HepG2 (cell line): ENCODE measurements around the gene RPH3AL. TPM values are rescaled to one million over a fixed set of nuclear protein-coding genes. Genes with fewer than 3 reads are reported as not detected.

Source experiments
- ATAC-seq: fragments of 200-7000 bp; cut with Tn5 transposase; 3 replicates; pipeline ENCODE4 v1.9.1; 2020; ENCODE audit warnings: mild to moderate bottlenecking, moderate library complexity
- BruUV-seq: library from RNA; stranded (reverse); fragments of 400-500 nt; replicated peaks from 2 replicates; lab custom pipeline; 2021; lab: Mats Ljungman, UMichigan
- CTCF ChIA-PET: fragments of 300-600 bp; formaldehyde crosslinking; extraction: SDS; loops from one replicate; lab custom pipeline; 2021; ENCODE audit warnings: low total read pairs, inconsistent platforms, low intra/inter-chr PET ratio; lab: Yijun Ruan, JAX
- POLR2A ChIA-PET: fragments of 350-600 bp; sonication (Branson Sonifier 250); formaldehyde crosslinking; loops from one replicate; lab custom pipeline; 2020; ENCODE audit warnings: antibody characterized with exemption, inconsistent platforms; lab: Yijun Ruan, JAX
- DNase-seq: peaks from one replicate; pipeline ENCODE4 v3.0.0-alpha.2; 2015; ENCODE audit warnings: low spot score
- FAIRE-seq: peaks from 3 replicates; lab custom pipeline; 2011; peaks lifted over from hg19 to GRCh38; lab: Jason Lieb, UNC
- H2AFZ ChIP-seq: one replicate; pipeline ENCODE4 v1.6.1; 2011; ENCODE audit warnings: low read length, inconsistent platforms
- H3K27ac ChIP-seq: fragments of 300-600 bp; 3 replicates; pipeline ENCODE4 v1.8.0; 2011; ENCODE audit warnings: mixed run types, mild to moderate bottlenecking, mixed read lengths, low read length, inconsistent platforms; ENCODE audit not compliant: insufficient read depth; ENCODE audit errors: extremely low read length
- H3K27me3 ChIP-seq, 2 experiments: fragments of 200-600 bp in 1 of 2; 2 replicates in 1 of 2; 3 replicates in 1 of 2; pipeline versions ENCODE4 v1.6.0 to v1.8.0; 2011; ENCODE audit warnings: low read length in 2 of 2, mild to moderate bottlenecking in 2 of 2, moderate library complexity in 2 of 2, inconsistent platforms in 1 of 2; ENCODE audit not compliant: insufficient read depth in 2 of 2, control insufficient read depth in 1 of 2
- H3K36me3 ChIP-seq, 2 experiments: fragments of 200-600 bp in 1 of 2; replicated peaks in 1 of 2; 2 replicates in 1 of 2; 3 replicates in 1 of 2; pipeline versions ENCODE4 v1.5.1 to v1.8.0; 2011; ENCODE audit warnings: low read length in 2 of 2, inconsistent platforms in 1 of 2; ENCODE audit not compliant: insufficient read depth in 2 of 2, control insufficient read depth in 1 of 2
- H3K4me1 ChIP-seq: 2 replicates; pipeline ENCODE4 v1.5.1; 2012; ENCODE audit warnings: low read length, inconsistent platforms; ENCODE audit not compliant: insufficient read depth
- H3K4me2 ChIP-seq: 2 replicates; pipeline ENCODE4 v1.6.0; 2011; ENCODE audit warnings: low read depth, low read length, inconsistent platforms
- H3K4me3 ChIP-seq, 3 experiments: fragments of 200-600 bp in 1 of 3; sonication (generic), shearing (Covaris generic) in 1 of 3; replicated peaks in 1 of 3; 2 replicates each; pipeline ENCODE4 v1.5.1; 2011 to 2016; ENCODE audit warnings: low read length in 3 of 3, inconsistent platforms in 2 of 3, low read depth in 2 of 3, mild to moderate bottlenecking in 2 of 3, control low read depth in 1 of 3, mixed read lengths in 1 of 3; ENCODE audit not compliant: insufficient read depth in 1 of 3
- H3K79me2 ChIP-seq: one replicate; pipeline ENCODE4 v1.6.1; 2011; ENCODE audit warnings: low read length, inconsistent platforms; ENCODE audit not compliant: insufficient read depth
- H3K9ac ChIP-seq: 2 replicates; pipeline ENCODE4 v1.6.0; 2011; ENCODE audit warnings: mild to moderate bottlenecking, low read depth, low read length, inconsistent platforms; ENCODE audit not compliant: insufficient read depth
- H3K9me3 ChIP-seq: 2 replicates; pipeline ENCODE4 v1.5.1; 2012; ENCODE audit warnings: mild to moderate bottlenecking, low read length
- H4K20me1 ChIP-seq: 2 replicates; pipeline ENCODE4 v1.6.0; 2011; ENCODE audit warnings: inconsistent platforms, mild to moderate bottlenecking, low read length, moderate library complexity; ENCODE audit not compliant: insufficient read depth
- ARNTL ChIP-seq: sonication (generic); formaldehyde crosslinking; IDR thresholded peaks from 2 replicates; pipeline ENCODE4 v1.4.0; 2020; ENCODE audit warnings: mild to moderate bottlenecking, missing genetic modification reagents
- GABPB1 ChIP-seq: IDR thresholded peaks from 2 replicates; pipeline ENCODE4 v1.6.1; 2016; ENCODE audit warnings: mild to moderate bottlenecking, missing genetic modification reagents, moderate library complexity, missing compliant biosample characterization
- KAT7 ChIP-seq: IDR thresholded peaks from 2 replicates; pipeline ENCODE4 v1.6.1; 2018; ENCODE audit warnings: borderline replicate concordance, missing compliant biosample characterization
- KDM4B ChIP-seq: sonication (generic); formaldehyde crosslinking; IDR thresholded peaks from 2 replicates; pipeline ENCODE4 v1.4.0; 2020; ENCODE audit warnings: missing genetic modification reagents
- NR2F1 ChIP-seq, 2 experiments: fragments of 450-650 bp in 1 of 2; formaldehyde crosslinking in 1 of 2; IDR thresholded peaks; 2 replicates each; pipeline versions ENCODE4 v1.5.0 to v1.6.1; 2016 to 2020; ENCODE audit warnings: mild to moderate bottlenecking in 1 of 2, missing compliant biosample characterization in 1 of 2, missing genetic modification reagents in 1 of 2, moderate library complexity in 1 of 2
- PAWR ChIP-seq: sonication (generic); formaldehyde crosslinking; IDR thresholded peaks from 2 replicates; pipeline ENCODE4 v1.4.0; 2020; ENCODE audit warnings: missing genetic modification reagents, mild to moderate bottlenecking, borderline replicate concordance
- PHF20 ChIP-seq: sonication (generic); formaldehyde crosslinking; IDR thresholded peaks from 2 replicates; pipeline ENCODE4 v1.5.0; 2020; ENCODE audit warnings: mild to moderate bottlenecking, missing genetic modification reagents
- SMAD3 ChIP-seq: sonication (generic); formaldehyde crosslinking; IDR thresholded peaks from 2 replicates; pipeline ENCODE4 v1.4.0; 2020; ENCODE audit warnings: missing genetic modification reagents
- TARDBP ChIP-seq: sonication (generic); formaldehyde crosslinking; IDR thresholded peaks from 2 replicates; pipeline ENCODE4 v1.8.0; 2022; ENCODE audit warnings: mild to moderate bottlenecking, missing genetic modification reagents
- ZBTB8A ChIP-seq: sonication (generic); formaldehyde crosslinking; IDR thresholded peaks from 2 replicates; pipeline ENCODE4 v1.4.0; 2020; ENCODE audit warnings: mild to moderate bottlenecking, low read depth, missing genetic modification reagents, borderline replicate concordance
- ZNF513 ChIP-seq: sonication (generic); formaldehyde crosslinking; conservative IDR thresholded peaks from 2 replicates; pipeline ENCODE4 v1.5.0; 2020; ENCODE audit warnings: missing genetic modification reagents
- ZNF703 ChIP-seq: sonication (generic); formaldehyde crosslinking; IDR thresholded peaks from 2 replicates; pipeline ENCODE4 v1.5.1; 2020; ENCODE audit warnings: missing genetic modification reagents, mild to moderate bottlenecking, moderate library complexity, borderline replicate concordance
- ZNF713 ChIP-seq: sonication (generic); formaldehyde crosslinking; IDR thresholded peaks from 2 replicates; pipeline ENCODE4 v1.4.0; 2020; ENCODE audit warnings: mild to moderate bottlenecking, missing genetic modification reagents
- ZNF790 ChIP-seq: sonication (generic); formaldehyde crosslinking; IDR thresholded peaks from 2 replicates; pipeline ENCODE4 v1.8.0; 2022; ENCODE audit warnings: missing genetic modification reagents, mild to moderate bottlenecking, borderline replicate concordance
- WGBS: methylation state at CpG from one replicate; pipeline ENCODE4 v1.1.6; 2017; ENCODE audit warnings: low lambda C conversion rate; 5-methylcytosine and 5-hydroxymethylcytosine counted together
- in situ Hi-C: cut with HindIII; loops from 2 replicates; pipeline ENCODE4 v1.10.0; 2017; ENCODE audit warnings: low pct_unique_long_range_greater_than_20kb; ENCODE audit not compliant: extremely low pct_ligation_motif_present
- intact Hi-C: fragments of 100-400 bp; cut with micrococcal nuclease; formaldehyde crosslinking; loops from one replicate; pipeline ENCODE4 v1.10.0; 2022; ENCODE audit not compliant: unreplicated experiment
- polyA plus RNA-seq, 8 experiments: library from polyadenylated mRNA; depleted of rRNA in 3 of 8; stranded (reverse) in 7 of 8; unstranded in 1 of 8; fragments of >200 nt; fragmentation: Illumina TruSeq in 4 of 8; extraction: Trizol in 4 of 8; gene quantifications; 2 replicates each; pipeline versions ENCODE4 v1.2.1 to v1.2.3, GENCODE V29; 2011 to 2016; ENCODE audit warnings: low read depth in 4 of 8, missing spikeins in 1 of 8, mixed read lengths in 1 of 8; ENCODE audit not compliant: insufficient read depth in 1 of 8
- total RNA-seq, 5 experiments: library from RNA; depleted of rRNA; stranded (reverse); fragments of >200 nt; fragmentation: Illumina TruSeq; extraction: Trizol; gene quantifications; 2 replicates each; pipeline ENCODE4 v1.2.3, GENCODE V29; 2016; ENCODE audit warnings: low read depth in 1 of 5
- TF ChIP-seq, protein P1 (sequence below): fragments of 450-650 bp; IDR thresholded peaks from 2 replicates; pipeline ENCODE4 v1.6.1; 2016
- TF ChIP-seq, protein P2 (sequence below): IDR thresholded peaks from 2 replicates; pipeline ENCODE4 v1.6.1; 2016; ENCODE audit warnings: control low read depth

RPH3AL gene
- total and polyA plus RNA-seq, 2 of the 13 experiments (the other 11 are each of a cell fraction or from before 2014, with no cell fraction given) = 7.8 to 16.4 TPM

- H3K79me2 ChIP-seq = no peaks in the 10 kb centered on the region
- WGBS = 84% methylated on average over 11 of the region's 11 CpGs
- FAIRE-seq = no peak
- DNase-seq = no peak
- H3K4me2 ChIP-seq = no peak overlapping the region
- no peaks in the 10 kb centered on the region for H4K20me1 ChIP-seq
- no peak overlapping the region for H3K27ac ChIP-seq
- no peak overlapping the region for H2AFZ ChIP-seq
- ChIA-PET CTCF (no interaction called here), POLR2A (no interaction called here)
- H3K4me1 ChIP-seq = peaks cover 64% of the 10 kb centered on the region
- no peak for ATAC-seq
- no peaks in the 10 kb centered on the region; a peak in 1 of 5 replicates for H3K27me3 ChIP-seq
- TF ChIP-seq PAWR (CRISPR knock-in tag) (no peak), ZBTB8A (no peak), ZNF713 (no peak)
- TF ChIP-seq, protein P1, sequence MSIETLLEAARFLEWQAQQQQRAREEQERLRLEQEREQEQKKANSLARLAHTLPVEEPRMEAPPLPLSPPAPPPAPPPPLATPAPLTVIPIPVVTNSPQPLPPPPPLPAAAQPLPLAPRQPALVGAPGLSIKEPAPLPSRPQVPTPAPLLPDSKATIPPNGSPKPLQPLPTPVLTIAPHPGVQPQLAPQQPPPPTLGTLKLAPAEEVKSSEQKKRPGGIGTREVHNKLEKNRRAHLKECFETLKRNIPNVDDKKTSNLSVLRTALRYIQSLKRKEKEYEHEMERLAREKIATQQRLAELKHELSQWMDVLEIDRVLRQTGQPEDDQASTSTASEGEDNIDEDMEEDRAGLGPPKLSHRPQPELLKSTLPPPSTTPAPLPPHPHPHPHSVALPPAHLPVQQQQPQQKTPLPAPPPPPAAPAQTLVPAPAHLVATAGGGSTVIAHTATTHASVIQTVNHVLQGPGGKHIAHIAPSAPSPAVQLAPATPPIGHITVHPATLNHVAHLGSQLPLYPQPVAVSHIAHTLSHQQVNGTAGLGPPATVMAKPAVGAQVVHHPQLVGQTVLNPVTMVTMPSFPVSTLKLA = no peak
- TF ChIP-seq, protein P2, sequence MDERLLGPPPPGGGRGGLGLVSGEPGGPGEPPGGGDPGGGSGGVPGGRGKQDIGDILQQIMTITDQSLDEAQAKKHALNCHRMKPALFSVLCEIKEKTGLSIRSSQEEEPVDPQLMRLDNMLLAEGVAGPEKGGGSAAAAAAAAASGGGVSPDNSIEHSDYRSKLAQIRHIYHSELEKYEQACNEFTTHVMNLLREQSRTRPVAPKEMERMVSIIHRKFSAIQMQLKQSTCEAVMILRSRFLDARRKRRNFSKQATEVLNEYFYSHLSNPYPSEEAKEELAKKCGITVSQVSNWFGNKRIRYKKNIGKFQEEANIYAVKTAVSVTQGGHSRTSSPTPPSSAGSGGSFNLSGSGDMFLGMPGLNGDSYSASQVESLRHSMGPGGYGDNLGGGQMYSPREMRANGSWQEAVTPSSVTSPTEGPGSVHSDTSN (CRISPR knock-in tag) = no peak
- no TSS peak for BruUV-seq
- in situ Hi-C loops (no loop called here), intact Hi-C loops (no loop called here)
- no peaks in the 10 kb centered on the region for H3K36me3 ChIP-seq
- H3K9ac ChIP-seq = no peak overlapping the region
- no peaks in the 10 kb centered on the region for H3K9me3 ChIP-seq
- H3K4me3 ChIP-seq = no peak overlapping the region
These were observed 39.2 kb upstream of the RPH3AL start for GRCh38 chr17:391850-392249.

DNA sequence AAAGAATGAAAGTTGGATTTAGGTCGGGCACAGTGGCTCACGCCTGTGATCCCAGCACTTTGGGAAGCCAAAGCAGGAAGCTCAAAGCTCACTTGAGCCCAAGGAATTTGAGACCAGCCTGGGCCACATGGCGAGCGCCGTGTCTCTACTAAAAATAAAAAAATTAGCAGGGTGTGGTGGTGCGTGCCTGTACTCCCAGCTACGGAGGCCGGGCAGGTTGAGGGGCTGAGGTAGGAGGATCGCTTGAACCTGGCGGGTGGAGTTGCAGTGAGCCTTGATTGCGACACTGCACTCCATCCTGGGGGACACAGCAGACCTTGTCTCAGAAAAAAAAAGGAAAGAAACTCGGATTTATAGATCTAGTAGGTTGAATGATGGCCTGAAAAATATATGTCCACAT lies 37.4 kb upstream of the RPH3AL start:
- Histone ChIP-seq H3K27ac (no peak overlapping the region), H3K9me3 (no peaks in the 10 kb centered on the region), H4K20me1 (no peaks in the 10 kb centered on the region), H3K36me3 (no peaks in the 10 kb centered on the region), H3K79me2 (no peaks in the 10 kb centered on the region), H3K4me2 (peak overlapping the region; percentile 69), H3K4me1 (peaks cover 70% of the 10 kb centered on the region), H3K9ac (peak overlapping the region; percentile 26; the same call in 1 of the 2 replicates), H2AFZ (no peak overlapping the region), H3K27me3 (peaks cover 0 to 1% of the 10 kb centered on the region in 2 experiments; a peak in 1 of 5 replicates), H3K4me3 (peak overlapping the region; percentile 21 to 53 (median 23); a peak in 5 of 6 replicates)
- ATAC-seq = no peak
- ChIA-PET POLR2A (no interaction called here), CTCF (no interaction called here)
- in situ Hi-C loops = no loop called here
- no TSS peak for BruUV-seq
- intact Hi-C loops = no loop called here
- DNase-seq = no peak
- FAIRE-seq = peak; percentile 28
- WGBS = 4% methylated on average over 12 of the region's 12 CpGs
- no peak for TF ChIP-seq ARNTL
- TF ChIP-seq PHF20 (CRISPR knock-in tag) = 0 out of 2 replicates have a peak, but pooled peaks have one; percentile 20
- 0 out of 2 replicates have a peak, but pooled peaks have one; percentile 33 for TF ChIP-seq TARDBP (CRISPR knock-in tag)
- TF ChIP-seq GABPB1 (CRISPR knock-in tag) = no peak
- no peak for TF ChIP-seq SMAD3 (CRISPR knock-in tag)
- TF ChIP-seq ZNF790 (CRISPR knock-in tag) = no peak
- TF ChIP-seq ZNF703 = no peak
- TF ChIP-seq NR2F1 (CRISPR knock-in tag; IDR thresholded peaks at IDR 0.05) = no peak
- no peak for TF ChIP-seq KAT7 (CRISPR knock-in tag)
- no peak for TF ChIP-seq ZNF513 (CRISPR knock-in tag)
- TF ChIP-seq KDM4B = no peak
